ENCODE data around the gene ZNF511.
"Not testable (repeated sequence)": the region's sequence is repeated elsewhere in the genome, so short reads cannot be mapped to it uniquely, and the experiment has no call there.

GRCh38 chr10:133322064-133322709 is 13.5 kb downstream of the ZNF511 start:
- TF ChIP-seq CTCF, ZNF501 (tag by site-specific recombination; IDR thresholded peaks at IDR 0.05): not testable (repeated sequence)

All from HEK293 (cell line).